SK-N-SH (cell line): ENCODE measurements around the gene MYPN. TPM values are rescaled to one million over a fixed set of nuclear protein-coding genes. Genes with fewer than 3 reads are reported as not detected.
A peak's percentile ranks its signal among the peaks of the same experiment; 100 is the strongest.

ENCODE experiments used
- CTCF ChIA-PET: fragments of 300-600, 350-600 bp; formaldehyde crosslinking; extraction: SDS; loops from one replicate; lab custom pipeline; 2021; lab: Yijun Ruan, JAX
- POLR2A ChIA-PET: fragments of 350-600 bp; sonication (Branson Sonifier 250); formaldehyde crosslinking; extraction: SDS; loops from one replicate; lab custom pipeline; 2020; ENCODE audit warnings: antibody characterized with exemption, inconsistent platforms; lab: Yijun Ruan, JAX
- DNase-seq: peaks from one replicate; pipeline ENCODE4 v3.0.0; 2012
- H2AFZ ChIP-seq: fragments of 200-600 bp; sonication (generic); 2 replicates; pipeline ENCODE4 v1.8.1; 2016; ENCODE audit warnings: antibody characterized with exemption, mild to moderate bottlenecking, low read depth
- H3F3A ChIP-seq: fragments of 200-600 bp; sonication (generic); replicated peaks from 2 replicates; pipeline ENCODE3; 2016; ENCODE audit warnings: antibody characterized with exemption, mild to moderate bottlenecking; ENCODE audit not compliant: insufficient read depth
- H3K27ac ChIP-seq, 2 experiments: fragments of 200-500 bp in 1 of 2; fragments of 200-600 bp in 1 of 2; sonication (Bioruptor generic) in 1 of 2; sonication (generic), shearing (Covaris generic) in 1 of 2; 2 replicates each; pipeline versions ENCODE4 v1.5.1 to v1.6.1; 2014 to 2016; ENCODE audit warnings: low read depth in 2 of 2, inconsistent platforms in 1 of 2, low read length in 1 of 2, mild to moderate bottlenecking in 1 of 2, mixed read lengths in 1 of 2
- H3K27me3 ChIP-seq: fragments of 200-600 bp; sonication (generic), shearing (Covaris generic); 2 replicates; pipeline ENCODE4 v1.6.1; 2016; ENCODE audit warnings: mixed run types; ENCODE audit not compliant: insufficient read depth
- H3K36me3 ChIP-seq, 2 experiments: fragments of 200-500 bp in 1 of 2; fragments of 200-600 bp in 1 of 2; sonication (Bioruptor generic) in 1 of 2; sonication (generic) in 1 of 2; replicated peaks in 1 of 2; 2 replicates each; pipeline versions ENCODE3 to v1.5.1; 2014 to 2016; ENCODE audit warnings: low read length in 1 of 2, mild to moderate bottlenecking in 1 of 2; ENCODE audit not compliant: insufficient read depth in 2 of 2, control insufficient read depth in 1 of 2
- H3K4me1 ChIP-seq, 2 experiments: fragments of 200-500 bp in 1 of 2; fragments of 200-600 bp in 1 of 2; sonication (Bioruptor generic) in 1 of 2; sonication (generic), shearing (Covaris generic) in 1 of 2; 2 replicates each; pipeline versions ENCODE4 v1.5.1 to v1.6.1; 2014 to 2016; ENCODE audit warnings: low read depth in 1 of 2, low read length in 1 of 2, mixed run types in 1 of 2; ENCODE audit not compliant: insufficient read depth in 2 of 2, control insufficient read depth in 1 of 2
- H3K4me2 ChIP-seq: fragments of 200-600 bp; sonication (generic), shearing (Covaris generic); 2 replicates; pipeline ENCODE4 v1.6.1; 2017; ENCODE audit warnings: mixed run types
- H3K4me3 ChIP-seq, 2 experiments: fragments of 200-500 bp in 1 of 2; fragments of 200-600 bp in 1 of 2; sonication (Bioruptor generic) in 1 of 2; sonication (generic), shearing (Covaris generic) in 1 of 2; 2 replicates each; pipeline versions ENCODE4 v1.5.1 to v1.8.1; 2014 to 2016; ENCODE audit warnings: low read depth in 2 of 2, inconsistent platforms in 1 of 2, low read length in 1 of 2, mild to moderate bottlenecking in 1 of 2, mixed read lengths in 1 of 2, moderate library complexity in 1 of 2
- H3K79me2 ChIP-seq: fragments of 200-600 bp; sonication (generic); 2 replicates; pipeline ENCODE4 v1.8.1; 2017; ENCODE audit warnings: mild to moderate bottlenecking; ENCODE audit not compliant: insufficient read depth
- H3K9ac ChIP-seq: fragments of 200-600 bp; sonication (generic); 2 replicates; pipeline ENCODE4 v1.6.1; 2017; ENCODE audit warnings: mixed run types
- H3K9me2 ChIP-seq: fragments of 200-600 bp; sonication (generic); 2 replicates; pipeline ENCODE4 v1.6.1; 2017; ENCODE audit warnings: mixed run types
- H3K9me3 ChIP-seq: fragments of 200-600 bp; sonication (generic); 2 replicates; pipeline ENCODE4 v1.6.1; 2017; ENCODE audit warnings: mixed run types, mild to moderate bottlenecking, moderate library complexity
- H4K20me1 ChIP-seq: fragments of 200-600 bp; sonication (generic); 2 replicates; pipeline ENCODE4 v1.6.1; 2017; ENCODE audit warnings: mild to moderate bottlenecking, mixed run types; ENCODE audit not compliant: insufficient read depth
- ELF1 ChIP-seq: IDR thresholded peaks from 2 replicates; pipeline ENCODE4 v1.4.0; 2012
- EP300 ChIP-seq, 2 experiments: IDR thresholded peaks; 2 replicates each; pipeline versions ENCODE4 v1.4.0 to v1.6.1; 2012; ENCODE audit warnings: borderline replicate concordance in 1 of 2, low read depth in 1 of 2, low read length in 1 of 2
- EZH2phosphoT487 ChIP-seq: fragments of 200-600 bp; sonication (generic); IDR thresholded peaks from 2 replicates; pipeline ENCODE4 v1.6.1; 2017; ENCODE audit warnings: low read depth, mixed run types, mild to moderate bottlenecking, antibody characterized with exemption, moderate library complexity, borderline replicate concordance
- FOSL2 ChIP-seq: IDR thresholded peaks from 2 replicates; pipeline ENCODE4 v1.4.0; 2012; ENCODE audit warnings: low read depth, mild to moderate bottlenecking, moderate library complexity, borderline replicate concordance
- FOXJ3 ChIP-seq: sonication (generic); formaldehyde crosslinking; IDR thresholded peaks from 2 replicates; pipeline ENCODE4 v1.5.1; 2020; ENCODE audit warnings: mild to moderate bottlenecking, missing genetic modification reagents
- FOXM1 ChIP-seq: IDR thresholded peaks from 2 replicates; pipeline ENCODE4 v1.4.0; 2012; ENCODE audit warnings: low read depth, mild to moderate bottlenecking
- GABPA ChIP-seq: IDR thresholded peaks from 2 replicates; pipeline ENCODE4 v1.4.0; 2012; ENCODE audit warnings: low read depth, mild to moderate bottlenecking
- JUND ChIP-seq: IDR thresholded peaks from 2 replicates; pipeline ENCODE4 v1.4.0; 2012
- MAX ChIP-seq: IDR thresholded peaks from 2 replicates; pipeline ENCODE4 v1.4.0; 2012; ENCODE audit warnings: low read depth
- MEF2A ChIP-seq: IDR thresholded peaks from 2 replicates; pipeline ENCODE4 v1.4.0; 2012; ENCODE audit warnings: low read depth, borderline replicate concordance
- NFIC ChIP-seq: IDR thresholded peaks from 2 replicates; pipeline ENCODE4 v1.4.0; 2012; ENCODE audit warnings: borderline replicate concordance
- NRF1 ChIP-seq: IDR thresholded peaks from 2 replicates; pipeline ENCODE4 v1.6.1; 2012; ENCODE audit warnings: low read depth, mild to moderate bottlenecking, low read length
- POLR2AphosphoS5 ChIP-seq: IDR thresholded peaks from 2 replicates; pipeline ENCODE4 v1.6.1; 2012; ENCODE audit warnings: low read depth, low read length
- RAD21 ChIP-seq: IDR thresholded peaks from 2 replicates; pipeline ENCODE4 v1.6.1; 2012; ENCODE audit warnings: mild to moderate bottlenecking, low read length
- RCOR1 ChIP-seq: fragments of 150-350 bp; IDR thresholded peaks from 2 replicates; pipeline ENCODE4 v1.6.1; 2017; ENCODE audit warnings: antibody characterized with exemption, low read length
- RFX5 ChIP-seq: IDR thresholded peaks from 2 replicates; pipeline ENCODE4 v1.6.1; 2012; ENCODE audit warnings: mild to moderate bottlenecking, improper control_type of control experiment, low read length
- RXRA ChIP-seq: IDR thresholded peaks from 2 replicates; pipeline ENCODE4 v1.4.0; 2012; ENCODE audit warnings: low read depth, mild to moderate bottlenecking, borderline replicate concordance
- SMC3 ChIP-seq: IDR thresholded peaks from 2 replicates; pipeline ENCODE4 v1.6.1; 2012; ENCODE audit warnings: low read depth, low read length, improper control_type of control experiment
- TAF1 ChIP-seq: IDR thresholded peaks from 2 replicates; pipeline ENCODE4 v1.6.1; 2012; ENCODE audit warnings: low read depth, mild to moderate bottlenecking, low read length, moderate library complexity, borderline replicate concordance
- TCF12 ChIP-seq: IDR thresholded peaks from 2 replicates; pipeline ENCODE4 v1.4.0; 2012
- TEAD4 ChIP-seq: IDR thresholded peaks from 2 replicates; pipeline ENCODE4 v1.4.0; 2012; ENCODE audit warnings: mild to moderate bottlenecking, borderline replicate concordance; ENCODE audit not compliant: insufficient read depth
- YY1 ChIP-seq: IDR thresholded peaks from 2 replicates; pipeline ENCODE4 v1.4.0; 2012; ENCODE audit warnings: low read depth, mild to moderate bottlenecking
- ZBTB33 ChIP-seq: IDR thresholded peaks from 2 replicates; pipeline ENCODE4 v1.4.0; 2012; ENCODE audit warnings: low read depth, borderline replicate concordance
- WGBS: methylation state at CpG from one replicate; pipeline ENCODE4 v1.1.6; 2017; ENCODE audit warnings: low lambda C conversion rate; 5-methylcytosine and 5-hydroxymethylcytosine counted together
- polyA plus RNA-seq, 3 experiments: library from polyadenylated mRNA; depleted of rRNA; stranded (reverse); fragments of >200 nt; gene quantifications; 2 replicates each; pipeline ENCODE4 v1.2.3, GENCODE V29; 2012
- TF ChIP-seq, protein P1 (sequence below): IDR thresholded peaks from 2 replicates; pipeline ENCODE4 v1.4.0; 2012; ENCODE audit warnings: low read depth, borderline replicate concordance
- TF ChIP-seq, protein P2 (sequence below): fragments of 150-350 bp; IDR thresholded peaks from 2 replicates; pipeline ENCODE4 v1.6.1; 2017; ENCODE audit warnings: antibody characterized with exemption, low read length, low read depth, borderline replicate concordance

The MYPN gene
- polyA plus RNA-seq, 1 of the 3 experiments (the other 2 are of a cell fraction) = 0.43 TPM

- TF ChIP-seq EP300 (IDR thresholded peaks at IDR 0.05; ENCODE audit: borderline replicate concordance in 1 of 2, low read depth in 1 of 2, low read length in 1 of 2) = peak; percentile 23 to 84; a peak in 2 of 4 replicates
- peak; percentile 83 for TF ChIP-seq TCF12
- TF ChIP-seq FOXJ3 = no peak
- TF ChIP-seq SMC3 = no peak
- TF ChIP-seq ZBTB33 = no peak
- no peak for TF ChIP-seq YY1
- TF ChIP-seq, all 33 proteins: peak for 11
Measured at GRCh38 chr10:68096913-68097516, 12.3 kb upstream of the MYPN start (continued).

DNA sequence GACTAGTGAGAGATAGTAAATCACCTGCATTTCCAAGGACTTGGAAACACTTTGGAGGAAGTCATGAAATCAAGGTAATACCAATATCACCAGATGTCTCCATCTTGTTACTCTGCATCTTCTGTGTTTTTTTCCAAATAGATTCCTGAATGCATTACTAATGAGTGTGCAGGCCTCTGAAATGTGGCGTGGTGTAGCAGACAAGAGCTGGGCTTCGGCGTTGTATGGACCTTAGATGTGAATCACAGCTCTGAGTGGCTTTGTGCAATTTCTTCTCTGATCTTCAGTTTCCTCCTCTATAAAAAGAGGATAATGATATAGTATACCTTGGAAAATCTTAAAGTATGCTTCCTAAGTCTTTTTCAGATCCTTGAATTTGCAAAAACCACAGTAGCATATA, 9.6 kb upstream of the MYPN start:
- Histone ChIP-seq H4K20me1 (no peaks in the 10 kb centered on the region), H3K27ac (peak overlapping the region; percentile 36 to 41; a peak in 3 of 4 replicates), H3F3A (peaks cover 57% of the 10 kb centered on the region), H2AFZ (peak overlapping the region; percentile 61; the same call in 1 of the 2 replicates), H3K4me3 (peak overlapping the region in 1 of 2 experiments; percentile 18; a peak in 1 of 4 replicates), H3K27me3 (no peaks in the 10 kb centered on the region), H3K9me2 (no peaks in the 10 kb centered on the region), H3K4me2 (peak overlapping the region; percentile 23; the same call in 1 of the 2 replicates), H3K9me3 (no peaks in the 10 kb centered on the region), H3K4me1 (peaks cover 5 to 48% of the 10 kb centered on the region in 2 experiments), H3K79me2 (no peaks in the 10 kb centered on the region), H3K36me3 (no peaks in the 10 kb centered on the region), H3K9ac (no peak overlapping the region)
- DNase-seq = no peak
- ChIA-PET POLR2A (no interaction called here), CTCF (interaction anchor here (0.9 to 2.0 kb wide), 2 partner anchors 56 to 57 kb away, joined by 3 to 4 read pairs; no protein-coding TSS in a partner anchor)
- WGBS = 34% methylated on average over 3 of the region's 3 CpGs
- TF ChIP-seq NFIC (no peak), ZBTB33 (no peak), RFX5 (no peak), GABPA (no peak), MEF2A (no peak), NRF1 (no peak), TAF1 (no peak), TCF12 (peak; percentile 43; the same call in 1 of the 2 replicates), JUND (peak; percentile 24; the same call in 1 of the 2 replicates), EP300 (IDR thresholded peaks at IDR 0.05; ENCODE audit: borderline replicate concordance in 1 of 2, low read depth in 1 of 2, low read length in 1 of 2) (peak in 1 of 2 experiments; percentile 32; a peak in 1 of 4 replicates), TEAD4 (no peak), FOSL2 (peak; percentile 36; the same call in 1 of the 2 replicates), YY1 (no peak), MAX (peak; percentile 67), RXRA (no peak), RAD21 (no peak), POLR2AphosphoS5 (no peak), RCOR1 (no peak), EZH2phosphoT487 (no peak), FOXM1 (no peak), ELF1 (no peak)
- TF ChIP-seq, protein P1, sequence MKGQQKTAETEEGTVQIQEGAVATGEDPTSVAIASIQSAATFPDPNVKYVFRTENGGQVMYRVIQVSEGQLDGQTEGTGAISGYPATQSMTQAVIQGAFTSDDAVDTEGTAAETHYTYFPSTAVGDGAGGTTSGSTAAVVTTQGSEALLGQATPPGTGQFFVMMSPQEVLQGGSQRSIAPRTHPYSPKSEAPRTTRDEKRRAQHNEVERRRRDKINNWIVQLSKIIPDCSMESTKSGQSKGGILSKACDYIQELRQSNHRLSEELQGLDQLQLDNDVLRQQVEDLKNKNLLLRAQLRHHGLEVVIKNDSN = no peak
- TF ChIP-seq, protein P2, sequence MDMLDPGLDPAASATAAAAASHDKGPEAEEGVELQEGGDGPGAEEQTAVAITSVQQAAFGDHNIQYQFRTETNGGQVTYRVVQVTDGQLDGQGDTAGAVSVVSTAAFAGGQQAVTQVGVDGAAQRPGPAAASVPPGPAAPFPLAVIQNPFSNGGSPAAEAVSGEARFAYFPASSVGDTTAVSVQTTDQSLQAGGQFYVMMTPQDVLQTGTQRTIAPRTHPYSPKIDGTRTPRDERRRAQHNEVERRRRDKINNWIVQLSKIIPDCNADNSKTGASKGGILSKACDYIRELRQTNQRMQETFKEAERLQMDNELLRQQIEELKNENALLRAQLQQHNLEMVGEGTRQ = no peak
